ENCODE results near the gene APOL4.

The APOL4 gene

DNA sequence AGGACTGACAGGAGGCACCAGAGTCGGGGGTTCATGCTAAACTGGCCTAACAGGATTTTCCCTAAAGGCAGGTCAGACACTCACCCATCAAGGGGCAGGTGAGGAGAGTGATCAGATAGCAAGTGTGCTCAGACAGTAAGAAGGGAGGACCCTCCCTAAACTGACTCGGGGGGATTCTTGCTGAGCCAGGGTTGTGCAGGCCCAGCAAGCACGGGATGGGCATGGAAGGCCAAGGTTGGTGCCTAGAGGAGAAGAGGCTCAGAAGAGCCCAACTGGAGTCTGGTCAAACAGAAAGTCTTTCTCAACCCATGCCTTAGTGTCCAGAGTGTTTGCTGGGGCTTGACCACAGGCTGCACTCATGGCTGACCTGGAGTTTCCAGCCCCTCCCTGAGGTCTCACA lies 45.1 kb upstream of the APOL4 start:
- H3K4me3 ChIP-seq (replicated peaks; ENCODE audit: insufficient read depth, low read length): no peak overlapping the region
- no peak for TF ChIP-seq SPI1 (IDR thresholded peaks at IDR 0.05; ENCODE audit: borderline replicate concordance, low read depth)
- TF ChIP-seq REST (IDR thresholded peaks at IDR 0.05; ENCODE audit: insufficient replicate concordance, low read depth): no peak
- H3K27ac ChIP-seq (replicated peaks): no peak overlapping the region
- H3K27me3 ChIP-seq (ENCODE audit: insufficient read depth, poor library complexity, severe bottlenecking): no peaks in the 10 kb centered on the region
- no peak for DNase-seq (ENCODE audit: low read depth in 1 of 2, low spot score in 1 of 2)

DNA sequence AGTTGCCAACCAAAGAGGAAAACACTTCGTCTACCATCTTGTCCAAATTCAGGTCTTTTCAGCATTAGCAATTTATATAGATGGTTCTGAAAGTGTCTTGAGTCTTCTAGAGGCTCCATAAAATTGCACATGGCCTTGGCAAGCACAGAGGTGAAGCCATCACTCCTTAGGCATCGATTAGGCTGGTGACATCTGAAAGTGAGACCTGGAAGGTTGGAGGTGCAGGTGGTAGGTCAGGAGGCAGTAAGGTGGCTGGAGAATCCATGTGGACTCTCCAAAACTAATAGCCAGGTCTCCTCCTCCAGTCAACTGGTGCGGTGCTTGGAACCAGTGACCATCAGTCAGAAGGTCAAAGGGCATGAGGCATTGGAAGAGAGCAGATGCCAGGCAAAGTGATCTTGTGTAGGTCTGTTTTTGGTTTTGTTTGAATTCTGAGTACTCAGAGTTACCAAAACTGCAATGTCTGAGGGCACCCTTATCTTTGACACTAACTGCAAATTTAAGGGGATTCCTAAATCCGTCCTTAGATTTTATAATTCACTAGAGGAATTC lies 44.3 kb upstream of the APOL4 start:
- TF ChIP-seq SPI1 (IDR thresholded peaks at IDR 0.05; ENCODE audit: borderline replicate concordance, low read depth): no peak
- no peak for TF ChIP-seq REST (IDR thresholded peaks at IDR 0.05; ENCODE audit: insufficient replicate concordance, low read depth)
- no peak for TF ChIP-seq CTCF (IDR thresholded peaks at IDR 0.05; ENCODE audit: insufficient read depth, low read length)
- no peak for TF ChIP-seq POLR2AphosphoS5 (IDR thresholded peaks at IDR 0.05; ENCODE audit: low read depth)
- TF ChIP-seq GABPA (IDR thresholded peaks at IDR 0.05; ENCODE audit: low read depth): no peak
- Histone ChIP-seq H3K27ac (replicated peaks) (no peak overlapping the region), H3K4me3 (replicated peaks; ENCODE audit: insufficient read depth, low read length) (no peak overlapping the region), H3K27me3 (ENCODE audit: insufficient read depth, poor library complexity, severe bottlenecking) (no peaks in the 10 kb centered on the region)
- DNase-seq (ENCODE audit: low read depth in 1 of 2, low spot score in 1 of 2): no peak

GRCh38 chr22:36244522-36245391 lies 43.1 kb upstream of the APOL4 start:
- TF ChIP-seq POLR2AphosphoS5 (IDR thresholded peaks at IDR 0.05; ENCODE audit: low read depth) (no peak), GABPA (IDR thresholded peaks at IDR 0.05; ENCODE audit: low read depth) (no peak), SPI1 (IDR thresholded peaks at IDR 0.05; ENCODE audit: borderline replicate concordance, low read depth) (no peak), CTCF (IDR thresholded peaks at IDR 0.05; ENCODE audit: insufficient read depth, low read length) (no peak), REST (IDR thresholded peaks at IDR 0.05; ENCODE audit: insufficient replicate concordance, low read depth) (no peak)
- H3K27me3 ChIP-seq (ENCODE audit: insufficient read depth, poor library complexity, severe bottlenecking): no peaks in the 10 kb centered on the region
- no peak overlapping the region for H3K27ac ChIP-seq (replicated peaks)
- no peak overlapping the region for H3K4me3 ChIP-seq (replicated peaks; ENCODE audit: insufficient read depth, low read length)
- no peak for DNase-seq (ENCODE audit: low read depth in 1 of 2, low spot score in 1 of 2)

All from HL-60 (cell line).